Measurements from ENCODE around the gene PSMB11.

PSMB11 gene

DNA sequence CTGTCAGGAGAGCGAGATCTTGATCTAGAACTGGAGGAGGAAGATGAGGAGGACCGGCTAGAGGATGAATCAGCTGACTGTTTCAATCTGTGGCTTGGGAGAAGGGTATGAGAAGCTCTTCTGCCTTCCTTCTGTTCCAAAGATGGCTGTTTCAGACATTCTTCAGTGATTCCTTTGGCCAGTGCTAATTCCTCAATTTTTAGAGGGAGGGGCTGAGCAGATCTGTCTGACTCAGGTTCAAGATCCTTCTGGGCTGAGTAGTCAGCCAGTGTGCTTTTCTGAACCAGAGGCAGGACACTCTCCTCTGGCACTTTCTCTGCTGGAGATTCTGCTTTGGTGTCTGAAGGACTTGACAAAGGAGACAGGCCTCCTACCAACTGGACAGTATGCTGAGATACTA lies 37.7 kb downstream of the PSMB11 start:
- H4K20me1 ChIP-seq (ENCODE audit: control insufficient read depth, insufficient read depth, low read depth, low read length) = no peaks in the 10 kb centered on the region
- no peak overlapping the region for H3K4me3 ChIP-seq (ENCODE audit: low read length)
- H3K4me2 ChIP-seq (ENCODE audit: low read length) = no peak overlapping the region
- peaks cover 97% of the 10 kb centered on the region for H3K36me3 ChIP-seq (ENCODE audit: control insufficient read depth, low read length)
- H3K4me1 ChIP-seq (ENCODE audit: control insufficient read depth, low read length) = no peaks in the 10 kb centered on the region
- peaks cover 20% of the 10 kb centered on the region for H3F3A ChIP-seq (ENCODE audit: control insufficient read depth, insufficient read depth)
- no peaks in the 10 kb centered on the region for H3K9me3 ChIP-seq (ENCODE audit: control insufficient read depth, insufficient read depth, low read length)
- H3K9me2 ChIP-seq (replicated peaks; ENCODE audit: control insufficient read depth, low read length) = no peaks in the 10 kb centered on the region
- H3K79me2 ChIP-seq (ENCODE audit: control insufficient read depth, low read length) = 0 out of 2 replicates have a peak, but pooled peaks cover 3% of the 10 kb centered on the region
- TF ChIP-seq, protein P1, sequence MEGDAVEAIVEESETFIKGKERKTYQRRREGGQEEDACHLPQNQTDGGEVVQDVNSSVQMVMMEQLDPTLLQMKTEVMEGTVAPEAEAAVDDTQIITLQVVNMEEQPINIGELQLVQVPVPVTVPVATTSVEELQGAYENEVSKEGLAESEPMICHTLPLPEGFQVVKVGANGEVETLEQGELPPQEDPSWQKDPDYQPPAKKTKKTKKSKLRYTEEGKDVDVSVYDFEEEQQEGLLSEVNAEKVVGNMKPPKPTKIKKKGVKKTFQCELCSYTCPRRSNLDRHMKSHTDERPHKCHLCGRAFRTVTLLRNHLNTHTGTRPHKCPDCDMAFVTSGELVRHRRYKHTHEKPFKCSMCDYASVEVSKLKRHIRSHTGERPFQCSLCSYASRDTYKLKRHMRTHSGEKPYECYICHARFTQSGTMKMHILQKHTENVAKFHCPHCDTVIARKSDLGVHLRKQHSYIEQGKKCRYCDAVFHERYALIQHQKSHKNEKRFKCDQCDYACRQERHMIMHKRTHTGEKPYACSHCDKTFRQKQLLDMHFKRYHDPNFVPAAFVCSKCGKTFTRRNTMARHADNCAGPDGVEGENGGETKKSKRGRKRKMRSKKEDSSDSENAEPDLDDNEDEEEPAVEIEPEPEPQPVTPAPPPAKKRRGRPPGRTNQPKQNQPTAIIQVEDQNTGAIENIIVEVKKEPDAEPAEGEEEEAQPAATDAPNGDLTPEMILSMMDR (IDR thresholded peaks at IDR 0.05; ENCODE audit: low read depth, low read length, poor library complexity, severe bottlenecking) = no peak
- no peak for TF ChIP-seq EZH2phosphoT487 (IDR thresholded peaks at IDR 0.05; ENCODE audit: borderline replicate concordance, low read length)
- no peaks in the 10 kb centered on the region for H3K27me3 ChIP-seq (ENCODE audit: control insufficient read depth, low read length)
- no peak overlapping the region for H3K27ac ChIP-seq (ENCODE audit: low read depth, low read length)

DNA sequence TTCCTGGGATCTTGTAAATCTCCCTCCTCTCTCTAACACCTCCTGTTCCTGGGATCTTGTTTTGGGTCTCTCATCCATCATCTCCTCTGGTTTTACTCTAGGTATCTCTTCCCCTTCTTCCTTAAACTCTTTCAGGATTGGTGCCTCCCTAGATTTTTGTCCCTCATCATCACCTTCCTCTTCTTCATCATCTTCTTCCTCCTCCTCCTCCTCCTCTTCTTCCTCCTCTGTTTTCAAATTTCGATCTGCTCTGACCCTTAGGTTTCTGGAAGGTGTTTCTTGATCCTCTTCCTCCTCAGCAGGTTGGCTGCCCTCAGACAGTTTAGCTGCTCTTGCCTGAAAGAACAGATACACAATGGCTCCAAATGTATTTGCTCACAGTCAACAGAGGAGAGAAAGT lies 38.5 kb downstream of the PSMB11 start:
- H3K4me3 ChIP-seq (ENCODE audit: low read length) = no peak overlapping the region
- H3K9me3 ChIP-seq (ENCODE audit: control insufficient read depth, insufficient read depth, low read length) = no peaks in the 10 kb centered on the region
- H3K79me2 ChIP-seq (ENCODE audit: control insufficient read depth, low read length) = 0 out of 2 replicates have a peak, but pooled peaks cover 3% of the 10 kb centered on the region
- no peak overlapping the region for H3K27ac ChIP-seq (ENCODE audit: low read depth, low read length)
- H4K20me1 ChIP-seq (ENCODE audit: control insufficient read depth, insufficient read depth, low read depth, low read length) = no peaks in the 10 kb centered on the region
- H3F3A ChIP-seq (ENCODE audit: control insufficient read depth, insufficient read depth) = peaks cover 20% of the 10 kb centered on the region
- H3K27me3 ChIP-seq (ENCODE audit: control insufficient read depth, low read length) = no peaks in the 10 kb centered on the region
- TF ChIP-seq, protein P1 (IDR thresholded peaks at IDR 0.05; ENCODE audit: low read depth, low read length, poor library complexity, severe bottlenecking) = no peak
- TF ChIP-seq EZH2phosphoT487 (IDR thresholded peaks at IDR 0.05; ENCODE audit: borderline replicate concordance, low read length) = no peak
- no peaks in the 10 kb centered on the region for H3K9me2 ChIP-seq (replicated peaks; ENCODE audit: control insufficient read depth, low read length)
- H3K4me2 ChIP-seq (ENCODE audit: low read length) = no peak overlapping the region
- peaks cover 97% of the 10 kb centered on the region for H3K36me3 ChIP-seq (ENCODE audit: control insufficient read depth, low read length)
- H3K4me1 ChIP-seq (ENCODE audit: control insufficient read depth, low read length) = no peaks in the 10 kb centered on the region

DNA sequence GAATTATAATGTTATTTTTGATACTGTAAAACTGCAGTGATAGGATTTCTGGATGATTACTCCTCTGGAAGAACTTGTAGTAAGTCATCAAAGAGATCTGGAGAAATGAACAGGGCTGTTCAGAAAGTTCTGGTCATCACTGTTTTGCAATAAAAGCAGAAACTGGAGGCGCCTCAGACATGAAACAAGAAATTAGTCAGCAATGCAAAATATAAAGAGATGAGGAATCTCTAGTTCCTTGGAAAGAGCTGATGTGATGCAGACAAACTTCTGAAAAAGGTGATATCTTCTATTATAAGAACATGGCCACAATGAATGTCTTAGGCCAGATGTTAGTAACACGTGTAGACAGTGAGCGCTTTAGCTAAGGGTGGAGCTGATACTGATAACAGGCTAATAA lies 43.4 kb downstream of the PSMB11 start:
- Histone ChIP-seq H3K4me1 (ENCODE audit: control insufficient read depth, low read length) (no peaks in the 10 kb centered on the region), H3K9me3 (ENCODE audit: control insufficient read depth, insufficient read depth, low read length) (no peaks in the 10 kb centered on the region), H3K27ac (ENCODE audit: low read depth, low read length) (no peak overlapping the region), H3K36me3 (ENCODE audit: control insufficient read depth, low read length) (peaks cover 96% of the 10 kb centered on the region), H3K27me3 (ENCODE audit: control insufficient read depth, low read length) (no peaks in the 10 kb centered on the region), H3K4me3 (ENCODE audit: low read length) (no peak overlapping the region), H3F3A (ENCODE audit: control insufficient read depth, insufficient read depth) (0 out of 2 replicates have a peak, but pooled peaks cover 3% of the 10 kb centered on the region), H3K9me2 (replicated peaks; ENCODE audit: control insufficient read depth, low read length) (no peaks in the 10 kb centered on the region), H3K4me2 (ENCODE audit: low read length) (no peak overlapping the region), H3K79me2 (ENCODE audit: control insufficient read depth, low read length) (peaks cover 9% of the 10 kb centered on the region; the same call in 1 of the 2 replicates), H4K20me1 (ENCODE audit: control insufficient read depth, insufficient read depth, low read depth, low read length) (no peaks in the 10 kb centered on the region)
- TF ChIP-seq, protein P1 (IDR thresholded peaks at IDR 0.05; ENCODE audit: low read depth, low read length, poor library complexity, severe bottlenecking) = no peak
- no peak for TF ChIP-seq EZH2phosphoT487 (IDR thresholded peaks at IDR 0.05; ENCODE audit: borderline replicate concordance, low read length)
